Measurements from ENCODE around the gene CCDC71. TPM values are rescaled to one million over a fixed set of nuclear protein-coding genes. Genes with fewer than 3 reads are reported as not detected.

Gene CCDC71
- total RNA-seq, 1 donor from 2014 or later = 29.4 TPM

DNA sequence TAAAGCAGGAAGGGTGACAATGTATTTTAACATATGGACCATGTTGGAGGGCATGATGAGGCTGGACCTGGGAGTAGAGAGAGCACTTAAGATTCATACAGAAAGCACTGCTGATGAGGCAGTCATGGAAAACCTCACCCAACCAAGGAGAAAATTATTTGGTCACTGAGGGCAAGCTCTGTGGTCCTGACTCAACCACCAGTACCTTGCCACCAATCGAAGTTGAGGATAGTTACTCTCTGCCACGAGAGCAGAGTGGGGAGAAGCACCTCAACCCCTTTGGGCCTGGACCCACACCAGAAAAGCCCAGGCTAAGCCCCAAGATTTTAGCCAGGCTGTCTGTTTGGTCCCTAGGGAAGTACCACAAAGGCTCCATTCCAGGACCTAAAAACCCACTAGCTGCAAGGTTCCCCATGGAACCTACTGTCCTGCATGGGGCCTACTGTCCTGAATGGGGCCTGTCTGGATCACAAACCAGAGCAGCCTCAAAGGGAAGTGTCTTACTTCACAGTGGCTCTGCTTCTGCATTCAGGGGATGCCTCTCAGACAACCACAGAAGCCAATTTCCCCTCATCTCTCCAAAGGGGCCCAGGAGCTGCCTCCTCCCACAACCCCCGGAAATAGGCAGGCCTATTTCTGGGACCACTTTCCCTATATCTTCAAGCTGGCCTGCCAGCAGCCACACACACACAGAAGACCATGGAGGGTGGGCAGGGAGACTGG, 4.2 kb downstream of the CCDC71 start:
- TF ChIP-seq, protein P1, sequence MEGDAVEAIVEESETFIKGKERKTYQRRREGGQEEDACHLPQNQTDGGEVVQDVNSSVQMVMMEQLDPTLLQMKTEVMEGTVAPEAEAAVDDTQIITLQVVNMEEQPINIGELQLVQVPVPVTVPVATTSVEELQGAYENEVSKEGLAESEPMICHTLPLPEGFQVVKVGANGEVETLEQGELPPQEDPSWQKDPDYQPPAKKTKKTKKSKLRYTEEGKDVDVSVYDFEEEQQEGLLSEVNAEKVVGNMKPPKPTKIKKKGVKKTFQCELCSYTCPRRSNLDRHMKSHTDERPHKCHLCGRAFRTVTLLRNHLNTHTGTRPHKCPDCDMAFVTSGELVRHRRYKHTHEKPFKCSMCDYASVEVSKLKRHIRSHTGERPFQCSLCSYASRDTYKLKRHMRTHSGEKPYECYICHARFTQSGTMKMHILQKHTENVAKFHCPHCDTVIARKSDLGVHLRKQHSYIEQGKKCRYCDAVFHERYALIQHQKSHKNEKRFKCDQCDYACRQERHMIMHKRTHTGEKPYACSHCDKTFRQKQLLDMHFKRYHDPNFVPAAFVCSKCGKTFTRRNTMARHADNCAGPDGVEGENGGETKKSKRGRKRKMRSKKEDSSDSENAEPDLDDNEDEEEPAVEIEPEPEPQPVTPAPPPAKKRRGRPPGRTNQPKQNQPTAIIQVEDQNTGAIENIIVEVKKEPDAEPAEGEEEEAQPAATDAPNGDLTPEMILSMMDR (conservative IDR thresholded peaks at IDR 0.05) = no peak
- Mint-ChIP-seq H3K27ac (ENCODE audit: unreplicated experiment) (no peak overlapping the region), H3K27me3 (ENCODE audit: low read depth) (no peaks in the 10 kb centered on the region), H3K4me3 (peak overlapping the region; percentile 41), H3K9me3 (no peaks in the 10 kb centered on the region), H3K4me1 (peaks cover 29% of the 10 kb centered on the region), H3K36me3 (ENCODE audit: low read depth) (peaks cover 9% of the 10 kb centered on the region)
- no peak for DNase-seq (ENCODE audit: low read depth, low spot score)

DNA sequence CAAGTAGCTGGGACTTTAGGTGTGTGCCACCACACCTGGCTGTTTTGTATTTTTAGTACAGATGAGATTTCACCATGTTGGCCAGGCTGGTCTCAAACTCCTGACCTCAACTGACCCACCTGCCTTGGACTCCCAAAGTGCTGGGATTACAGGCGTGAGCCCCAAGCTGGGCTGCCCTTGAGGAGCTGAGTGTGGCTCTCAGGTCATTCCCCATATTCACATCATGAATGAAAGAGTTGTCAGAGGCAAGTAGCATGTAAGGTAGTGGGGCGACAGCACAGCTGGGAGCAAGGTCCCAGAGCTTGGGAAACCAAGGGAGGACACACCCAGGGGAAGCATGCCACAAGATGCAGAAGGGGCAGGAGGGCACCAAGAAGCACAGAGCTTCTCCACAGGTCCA, 4.9 kb downstream of the CCDC71 start:
- Mint-ChIP-seq H3K9me3 (no peaks in the 10 kb centered on the region), H3K36me3 (ENCODE audit: low read depth) (peaks cover 9% of the 10 kb centered on the region), H3K27me3 (ENCODE audit: low read depth) (no peaks in the 10 kb centered on the region), H3K4me1 (peaks cover 23% of the 10 kb centered on the region), H3K27ac (ENCODE audit: unreplicated experiment) (peak overlapping the region; percentile 78), H3K4me3 (no peak overlapping the region)
- no peak for DNase-seq (ENCODE audit: low read depth, low spot score)
- TF ChIP-seq, protein P1 (conservative IDR thresholded peaks at IDR 0.05) = no peak

DNA sequence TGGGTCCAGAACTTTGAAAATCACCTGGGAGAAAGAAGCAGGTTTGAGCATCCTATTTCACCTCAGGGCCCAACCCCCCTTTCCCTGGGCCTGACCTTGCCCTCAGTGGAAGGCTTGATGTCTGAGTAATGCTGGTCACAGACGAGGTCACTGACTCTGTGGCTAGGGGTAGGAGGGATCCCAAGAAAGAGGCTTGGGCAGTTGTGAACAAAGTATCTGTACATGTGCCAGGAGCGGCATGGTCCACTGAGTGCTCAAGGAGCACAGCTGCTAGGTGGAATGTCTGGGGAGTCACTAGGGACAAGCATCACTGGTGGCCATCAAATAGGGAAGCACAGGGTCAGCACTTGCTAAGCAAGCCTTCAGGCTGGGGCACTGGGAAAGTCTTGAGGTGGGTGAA, 7.3 kb downstream of the CCDC71 start:
- Mint-ChIP-seq H3K4me3 (no peak overlapping the region), H3K27ac (ENCODE audit: unreplicated experiment) (no peak overlapping the region), H3K4me1 (peaks cover 8% of the 10 kb centered on the region), H3K27me3 (ENCODE audit: low read depth) (no peaks in the 10 kb centered on the region), H3K36me3 (ENCODE audit: low read depth) (peaks cover 2% of the 10 kb centered on the region), H3K9me3 (no peaks in the 10 kb centered on the region)
- TF ChIP-seq, protein P1 (conservative IDR thresholded peaks at IDR 0.05) = no peak
- DNase-seq (ENCODE audit: low read depth, low spot score) = no peak

DNA sequence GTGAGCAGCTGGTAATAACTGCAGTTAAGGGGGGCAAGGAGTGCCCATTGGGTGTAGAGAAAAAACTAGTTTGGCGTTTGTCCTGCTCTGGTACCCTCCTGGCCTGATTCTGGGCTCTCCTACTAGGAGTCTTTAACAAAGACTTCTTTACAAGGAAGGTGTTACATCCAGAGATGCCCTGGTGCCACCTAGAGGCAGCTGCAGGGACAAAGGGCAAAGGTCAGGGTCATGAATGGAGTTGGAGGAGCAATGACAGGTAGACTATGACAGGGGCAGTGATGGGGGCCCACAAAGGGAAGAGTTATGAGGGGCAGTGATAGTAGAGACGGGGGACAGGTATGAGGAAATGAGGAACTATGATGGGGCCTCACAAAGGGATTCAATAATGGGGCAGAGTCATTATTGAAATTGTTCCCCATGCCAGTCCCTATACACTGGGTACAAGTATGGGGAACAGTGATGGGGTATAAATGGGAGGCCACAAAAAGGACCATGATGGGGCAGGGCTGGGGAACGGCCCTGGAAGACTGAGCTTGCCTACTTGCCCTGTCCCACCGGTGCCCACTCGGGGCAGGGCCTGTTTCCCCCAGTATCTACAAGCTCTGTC, 7.9 kb downstream of the CCDC71 start:
- peak; percentile 17 for DNase-seq (ENCODE audit: low read depth, low spot score)

DNA sequence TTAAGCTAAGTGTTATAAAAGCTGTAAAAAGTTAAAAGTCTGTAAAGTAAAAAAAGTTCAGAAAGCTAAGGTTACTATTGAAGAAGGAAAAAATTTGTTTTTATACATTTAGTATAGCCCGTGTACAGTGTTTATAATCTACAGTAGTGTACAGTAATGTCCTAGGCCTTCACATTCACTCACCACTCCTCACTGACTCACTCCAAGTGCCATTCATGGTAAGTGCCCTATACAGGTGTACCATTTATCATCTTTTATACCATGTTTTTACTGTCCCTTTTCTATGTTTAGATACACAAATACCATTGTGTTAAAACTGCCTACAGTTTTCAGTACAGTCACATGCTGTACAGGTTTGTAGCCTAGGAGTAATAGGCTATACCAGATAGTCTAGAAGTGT, 8.8 kb downstream of the CCDC71 start:
- Mint-ChIP-seq H3K36me3 (ENCODE audit: low read depth) (no peaks in the 10 kb centered on the region), H3K27me3 (ENCODE audit: low read depth) (no peaks in the 10 kb centered on the region), H3K4me1 (peaks cover 8% of the 10 kb centered on the region), H3K4me3 (no peak overlapping the region), H3K27ac (ENCODE audit: unreplicated experiment) (no peak overlapping the region), H3K9me3 (no peaks in the 10 kb centered on the region)
- TF ChIP-seq, protein P1 (conservative IDR thresholded peaks at IDR 0.05) = no peak
- no peak for DNase-seq (ENCODE audit: low read depth, low spot score)

More for the DNA sequence above, 7.9 kb downstream of the CCDC71 start:
- no peak overlapping the region for H3K27ac Mint-ChIP-seq (ENCODE audit: unreplicated experiment)
- H3K4me1 Mint-ChIP-seq = peaks cover 8% of the 10 kb centered on the region
- TF ChIP-seq, protein P1 (conservative IDR thresholded peaks at IDR 0.05) = peak; percentile 48
- no peaks in the 10 kb centered on the region for H3K27me3 Mint-ChIP-seq (ENCODE audit: low read depth)
- no peaks in the 10 kb centered on the region for H3K9me3 Mint-ChIP-seq
- H3K4me3 Mint-ChIP-seq = no peak overlapping the region
- no peaks in the 10 kb centered on the region for H3K36me3 Mint-ChIP-seq (ENCODE audit: low read depth)
